GM12873 (cell line): ENCODE data around the gene PRPF19.

ENCODE experiments used
- TF ChIP-seq, protein P1 (sequence below): IDR thresholded peaks from 2 replicates; pipeline ENCODE4 v1.5.1; 2012; ENCODE audit warnings: low read depth, mild to moderate bottlenecking, moderate library complexity, low read length, control low read depth; ENCODE audit not compliant: insufficient read depth; ENCODE audit errors: missing control alignments

The PRPF19 gene

DNA sequence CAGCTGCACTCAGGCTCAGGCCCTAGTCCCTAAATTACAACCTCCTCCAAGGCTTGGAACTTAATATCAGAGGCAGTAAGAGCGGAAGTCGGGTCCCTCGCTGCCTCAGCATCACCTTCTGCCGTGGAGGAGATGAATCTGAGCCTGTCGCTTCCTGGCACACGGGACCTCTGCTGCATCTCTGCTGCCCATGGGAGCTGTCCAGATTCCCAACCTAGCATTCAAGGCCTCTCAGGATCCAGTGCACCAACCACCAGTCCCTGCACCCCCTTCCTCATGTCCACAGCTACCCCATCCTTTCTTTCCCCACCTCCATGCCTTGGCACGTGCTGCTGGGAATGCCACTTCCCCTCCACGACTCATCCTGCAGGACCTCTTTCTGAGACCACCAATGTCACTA is 48.1 kb downstream of the PRPF19 start:
- TF ChIP-seq, protein P1, sequence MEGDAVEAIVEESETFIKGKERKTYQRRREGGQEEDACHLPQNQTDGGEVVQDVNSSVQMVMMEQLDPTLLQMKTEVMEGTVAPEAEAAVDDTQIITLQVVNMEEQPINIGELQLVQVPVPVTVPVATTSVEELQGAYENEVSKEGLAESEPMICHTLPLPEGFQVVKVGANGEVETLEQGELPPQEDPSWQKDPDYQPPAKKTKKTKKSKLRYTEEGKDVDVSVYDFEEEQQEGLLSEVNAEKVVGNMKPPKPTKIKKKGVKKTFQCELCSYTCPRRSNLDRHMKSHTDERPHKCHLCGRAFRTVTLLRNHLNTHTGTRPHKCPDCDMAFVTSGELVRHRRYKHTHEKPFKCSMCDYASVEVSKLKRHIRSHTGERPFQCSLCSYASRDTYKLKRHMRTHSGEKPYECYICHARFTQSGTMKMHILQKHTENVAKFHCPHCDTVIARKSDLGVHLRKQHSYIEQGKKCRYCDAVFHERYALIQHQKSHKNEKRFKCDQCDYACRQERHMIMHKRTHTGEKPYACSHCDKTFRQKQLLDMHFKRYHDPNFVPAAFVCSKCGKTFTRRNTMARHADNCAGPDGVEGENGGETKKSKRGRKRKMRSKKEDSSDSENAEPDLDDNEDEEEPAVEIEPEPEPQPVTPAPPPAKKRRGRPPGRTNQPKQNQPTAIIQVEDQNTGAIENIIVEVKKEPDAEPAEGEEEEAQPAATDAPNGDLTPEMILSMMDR: no peak

DNA sequence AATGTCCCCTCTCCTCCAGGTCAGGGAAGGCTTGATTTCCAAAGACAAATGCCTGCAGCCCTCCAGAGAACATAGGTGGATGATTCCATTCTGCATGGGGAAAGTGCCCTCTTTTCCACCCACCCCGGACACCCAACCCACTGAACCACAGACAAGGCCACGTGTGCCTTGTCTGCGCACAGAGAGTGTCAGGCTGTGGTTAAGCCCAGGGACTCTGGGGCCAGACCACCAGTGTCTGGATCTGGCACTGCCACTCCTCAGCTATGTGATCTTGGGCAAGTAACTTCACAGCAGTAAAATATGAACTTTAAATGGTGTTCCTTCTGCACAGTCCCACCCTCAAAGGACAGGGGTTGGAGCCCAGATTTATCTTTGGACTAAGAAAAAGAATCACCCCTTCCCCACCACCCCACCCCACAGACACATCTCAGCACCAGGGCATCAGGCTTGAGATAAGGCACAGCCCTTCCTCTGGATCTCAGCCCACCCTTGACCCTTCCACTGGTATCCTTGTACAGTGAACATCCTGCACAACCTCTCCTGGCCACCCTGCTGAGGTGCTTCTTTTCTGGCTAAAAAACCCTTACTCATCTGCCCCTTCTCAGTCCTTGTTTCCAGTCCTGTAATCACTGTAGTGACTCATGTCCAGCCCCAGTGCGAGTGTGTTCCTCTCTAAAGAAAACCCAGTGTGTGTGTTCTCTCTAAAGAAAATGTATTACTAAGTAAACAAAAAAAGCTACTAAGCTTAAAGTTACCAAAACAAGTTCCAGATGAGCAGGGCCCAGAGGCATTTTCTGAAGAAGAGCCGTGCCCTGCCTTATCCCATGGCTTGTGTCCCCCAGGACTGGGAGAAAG is 48.8 kb downstream of the PRPF19 start:
- TF ChIP-seq, protein P1: no peak

DNA sequence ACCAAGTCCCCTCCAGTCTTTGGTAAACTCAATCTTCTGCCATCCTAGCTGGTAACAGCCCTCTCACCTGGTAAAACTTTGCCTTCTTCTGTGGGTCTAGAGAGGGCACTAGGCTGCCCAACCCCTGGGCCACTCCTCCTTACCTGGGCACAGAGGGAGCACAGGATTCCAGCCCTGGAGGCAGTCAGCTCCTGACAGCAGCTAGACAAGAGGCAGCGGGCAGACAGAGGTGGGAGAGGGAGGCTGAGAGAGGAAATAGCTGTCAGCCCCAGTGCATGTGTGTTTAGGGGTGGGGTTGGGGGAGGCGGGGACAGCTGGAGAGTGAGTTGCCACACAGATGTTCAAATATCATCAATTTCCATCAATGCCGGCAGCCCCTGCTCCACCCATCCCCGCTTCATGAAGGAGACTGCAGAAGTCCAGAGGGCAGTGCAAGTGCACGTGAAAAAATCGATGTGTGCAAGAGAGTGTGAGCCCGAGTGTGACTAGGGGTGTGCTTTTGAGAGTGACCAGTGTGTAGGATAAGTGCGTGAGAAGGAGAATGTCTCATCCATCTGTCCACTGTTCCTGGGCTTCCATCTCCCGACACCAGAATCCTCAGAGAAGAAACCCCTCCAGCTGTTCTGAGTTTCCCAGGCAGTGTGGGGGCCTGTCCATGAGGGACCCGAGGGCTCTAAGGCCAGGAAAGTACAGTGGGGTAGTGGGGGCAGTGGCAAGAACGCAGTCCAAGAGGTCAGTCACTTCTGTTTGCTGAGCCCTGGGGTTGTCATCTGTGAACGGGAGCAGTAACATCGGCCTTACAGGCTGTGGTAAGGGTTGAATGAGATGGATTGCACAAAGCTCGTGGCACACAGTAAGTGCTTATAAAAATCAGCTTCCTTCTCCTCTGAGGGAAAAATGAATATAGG is 50.4 kb downstream of the PRPF19 start, which contains the start of gene PTGDR2:
PTGDR2 (minus strand) TSS at position 225 of the 908 bp plus-strand sequence. CDS start 2,228 bp downstream, outside the sequence.
- TF ChIP-seq, protein P1: no peak

DNA sequence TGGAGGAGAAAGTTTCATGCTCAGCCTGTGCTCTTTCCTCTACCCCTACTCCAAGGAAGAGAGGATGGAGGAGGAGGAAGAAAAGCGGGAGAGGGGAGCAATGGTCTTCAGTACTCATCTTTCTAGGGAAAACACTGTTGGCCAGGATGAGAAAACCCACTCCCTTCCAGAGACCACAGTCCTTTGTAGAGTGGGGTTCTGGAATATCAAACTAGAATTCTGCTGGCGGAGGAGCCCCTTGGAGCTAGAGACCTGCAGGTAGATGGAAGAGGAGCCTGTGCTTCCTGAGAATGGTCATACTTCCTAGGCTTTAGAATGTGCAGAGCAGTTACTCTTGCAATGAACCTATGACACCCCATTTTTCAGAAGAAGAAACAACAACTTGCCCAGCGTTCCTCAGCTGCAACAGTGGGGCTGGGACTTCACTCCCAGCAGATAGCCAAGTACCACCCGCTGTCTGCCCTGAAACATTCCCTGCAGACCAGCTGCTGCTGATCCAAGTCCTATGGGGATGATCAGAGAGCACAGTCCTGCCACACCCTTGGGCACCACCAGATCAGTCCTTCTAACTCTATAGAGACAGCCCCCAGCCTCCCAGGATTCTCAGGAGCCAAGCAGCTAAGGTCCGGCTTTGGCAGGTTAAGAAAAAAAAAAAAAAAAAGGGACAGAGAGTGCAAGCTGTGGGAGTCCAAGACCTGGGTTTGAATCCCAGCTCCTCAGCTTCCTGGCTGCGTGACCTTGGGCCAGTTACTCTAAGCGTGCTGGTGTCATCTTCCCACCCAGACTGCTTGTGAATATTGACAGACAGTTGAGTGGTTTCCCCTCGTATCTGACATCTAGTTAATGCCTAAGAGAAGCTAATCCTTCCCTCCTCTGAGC is 51.3 kb downstream of the PRPF19 start:
- TF ChIP-seq, protein P1: no peak

DNA sequence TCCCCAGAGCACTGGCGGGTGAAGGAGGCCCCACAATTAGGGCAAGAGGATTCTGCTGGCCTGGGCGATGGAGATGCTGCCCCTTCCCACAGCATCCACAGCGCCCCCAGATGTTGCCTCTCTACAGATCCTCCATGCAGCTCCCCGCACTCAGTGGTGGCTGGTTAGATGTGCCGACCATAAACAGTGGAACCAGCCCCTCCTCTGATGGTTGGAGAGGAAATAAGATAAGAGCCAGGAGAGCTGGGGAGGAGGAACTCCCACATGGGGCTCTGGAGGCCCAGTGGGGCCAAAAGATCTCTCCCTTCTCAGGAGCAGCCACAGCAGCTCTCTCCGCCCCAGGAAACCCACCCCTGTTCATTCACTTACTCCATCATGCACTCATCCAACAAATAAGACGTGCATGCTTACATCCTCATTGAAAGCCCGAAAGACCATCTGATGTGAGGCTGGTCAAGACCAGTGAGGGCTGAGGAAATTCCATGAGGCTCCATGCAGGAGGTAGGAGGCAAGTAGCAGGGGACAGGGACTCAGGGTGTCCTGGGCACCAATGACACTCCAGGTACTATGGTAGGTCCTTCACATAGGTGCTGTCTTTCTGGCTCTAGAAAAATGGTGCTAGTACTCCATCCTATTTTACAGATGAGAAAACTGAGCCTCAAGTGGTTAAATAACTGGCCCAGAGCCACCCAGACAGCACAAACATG is 52.1 kb downstream of the PRPF19 start:
- TF ChIP-seq, protein P1: no peak

DNA sequence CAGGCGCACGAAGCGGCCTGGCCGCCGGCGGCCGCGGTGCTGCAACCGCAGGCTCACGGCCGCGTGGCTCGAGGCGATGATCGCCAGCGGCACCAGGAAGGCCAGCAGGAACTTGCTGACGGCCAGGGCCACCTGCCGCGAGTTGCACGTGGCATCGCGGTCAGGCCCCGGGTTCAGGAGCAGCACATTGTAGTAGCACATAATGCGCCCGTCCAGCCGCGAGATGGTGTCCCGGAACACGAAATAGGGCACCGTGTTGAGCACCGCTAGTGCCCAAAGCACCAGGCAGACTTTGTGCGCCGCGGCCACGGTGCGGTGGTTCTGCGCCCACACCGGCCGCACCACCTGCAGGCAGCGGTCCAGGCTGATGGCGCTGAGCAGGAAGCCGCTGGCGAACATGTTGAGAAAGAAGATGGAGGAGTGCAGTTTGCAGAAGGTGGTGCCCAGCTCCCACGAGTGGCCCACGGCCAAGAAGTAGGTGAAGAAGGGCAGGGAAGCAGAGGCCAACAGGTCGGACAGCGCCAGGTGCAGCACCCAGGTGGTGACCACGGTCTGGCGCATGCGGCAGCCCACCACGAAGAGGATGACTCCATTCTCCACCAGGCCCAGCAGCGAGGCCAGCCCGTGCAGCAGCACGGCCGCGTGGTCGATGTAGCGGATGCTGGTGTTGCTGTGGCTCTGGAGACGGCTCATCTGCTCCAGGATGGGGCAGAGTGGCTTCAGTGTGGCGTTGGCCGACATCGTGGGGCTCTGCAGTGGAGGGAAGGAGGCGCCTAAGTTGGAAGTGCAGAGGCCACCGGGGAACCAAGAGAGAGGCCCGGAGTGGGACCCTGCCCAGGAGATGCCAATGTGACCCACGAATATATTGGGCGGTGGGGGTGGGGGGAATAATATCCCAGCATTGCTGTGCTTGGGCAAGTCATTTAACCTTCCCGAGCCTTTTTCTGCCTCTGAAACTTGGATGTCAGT is 53.1 kb downstream of the PRPF19 start:
- TF ChIP-seq, protein P1: no peak
